ENCODE results near the gene OVOL1.

Gene OVOL1

DNA sequence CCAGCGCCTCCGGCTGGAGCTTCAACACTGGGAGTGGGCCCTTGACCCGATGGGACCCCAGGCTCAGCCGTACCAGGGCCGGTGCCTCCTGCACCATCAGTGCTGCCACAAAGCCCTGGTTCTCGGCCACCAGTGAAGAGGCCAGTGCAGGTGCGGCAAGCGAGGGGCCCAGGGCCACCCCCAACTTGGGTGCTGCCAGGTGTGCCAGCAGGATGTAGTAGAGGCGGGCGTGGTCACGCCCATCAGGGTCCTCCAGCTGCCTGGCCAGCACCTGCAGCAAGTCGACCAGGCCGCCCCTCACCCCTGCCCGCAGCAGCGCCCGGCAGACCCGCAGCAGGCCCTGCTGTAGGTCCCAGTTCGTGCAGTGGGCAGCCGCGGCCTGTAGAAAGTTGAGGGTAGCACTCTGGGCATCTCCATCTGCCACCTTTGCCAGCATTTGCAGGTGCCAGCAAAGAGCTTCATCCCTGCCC, 8.4 kb upstream of the OVOL1 start:
- no peak for DNase-seq

DNA sequence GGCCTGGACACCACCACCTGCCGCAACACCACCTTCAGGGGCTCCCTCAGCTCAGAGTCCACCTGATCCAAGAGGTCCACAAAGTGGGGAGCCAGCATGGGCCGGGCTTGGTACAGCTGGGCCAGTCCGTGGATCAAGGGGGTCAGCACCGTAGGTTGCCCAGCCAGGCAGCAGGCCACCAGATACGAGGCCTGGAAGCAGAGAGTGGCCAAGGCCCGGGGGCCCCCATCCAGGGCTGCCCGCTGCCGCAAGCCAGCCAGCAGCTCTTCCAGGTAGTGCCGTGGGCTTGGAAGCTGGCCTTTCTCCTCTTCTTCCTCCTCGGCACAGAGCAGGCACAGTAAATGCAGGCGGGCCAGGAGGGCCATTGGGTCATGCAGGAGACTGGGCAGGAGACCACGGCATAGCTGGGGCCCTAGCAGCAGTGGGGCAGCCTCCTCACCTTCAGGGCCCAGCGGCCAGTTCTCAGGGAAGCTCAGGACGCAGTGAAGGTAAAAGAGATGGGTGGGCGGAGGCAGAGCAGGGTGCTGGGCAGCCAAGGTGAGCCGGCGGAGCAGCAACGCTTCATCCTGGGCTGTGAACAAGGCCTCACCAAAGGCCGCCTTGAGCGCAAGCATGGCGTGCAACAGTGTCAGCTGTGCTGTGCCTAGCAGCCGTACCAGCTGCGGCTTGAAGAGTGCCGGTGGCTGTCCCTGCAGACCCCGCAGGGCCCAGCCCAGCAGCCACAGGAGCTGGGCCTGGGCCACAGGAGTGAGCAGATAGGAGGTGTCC, 7.8 kb upstream of the OVOL1 start:
- no peak for DNase-seq

DNA sequence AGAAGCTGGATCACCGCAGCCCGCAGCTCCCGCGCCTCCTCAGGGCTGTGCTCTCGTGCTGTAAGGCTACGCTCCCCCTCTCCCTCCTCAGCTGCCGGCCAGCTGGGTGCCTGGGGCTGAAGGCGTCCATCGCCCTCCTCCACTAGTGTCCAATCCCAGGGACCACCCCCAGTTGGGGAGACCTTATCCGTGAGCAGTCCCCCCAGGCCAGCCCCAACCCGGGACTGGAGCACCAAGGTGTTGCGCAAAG, 7.3 kb upstream of the OVOL1 start:
- no peak for DNase-seq

DNA sequence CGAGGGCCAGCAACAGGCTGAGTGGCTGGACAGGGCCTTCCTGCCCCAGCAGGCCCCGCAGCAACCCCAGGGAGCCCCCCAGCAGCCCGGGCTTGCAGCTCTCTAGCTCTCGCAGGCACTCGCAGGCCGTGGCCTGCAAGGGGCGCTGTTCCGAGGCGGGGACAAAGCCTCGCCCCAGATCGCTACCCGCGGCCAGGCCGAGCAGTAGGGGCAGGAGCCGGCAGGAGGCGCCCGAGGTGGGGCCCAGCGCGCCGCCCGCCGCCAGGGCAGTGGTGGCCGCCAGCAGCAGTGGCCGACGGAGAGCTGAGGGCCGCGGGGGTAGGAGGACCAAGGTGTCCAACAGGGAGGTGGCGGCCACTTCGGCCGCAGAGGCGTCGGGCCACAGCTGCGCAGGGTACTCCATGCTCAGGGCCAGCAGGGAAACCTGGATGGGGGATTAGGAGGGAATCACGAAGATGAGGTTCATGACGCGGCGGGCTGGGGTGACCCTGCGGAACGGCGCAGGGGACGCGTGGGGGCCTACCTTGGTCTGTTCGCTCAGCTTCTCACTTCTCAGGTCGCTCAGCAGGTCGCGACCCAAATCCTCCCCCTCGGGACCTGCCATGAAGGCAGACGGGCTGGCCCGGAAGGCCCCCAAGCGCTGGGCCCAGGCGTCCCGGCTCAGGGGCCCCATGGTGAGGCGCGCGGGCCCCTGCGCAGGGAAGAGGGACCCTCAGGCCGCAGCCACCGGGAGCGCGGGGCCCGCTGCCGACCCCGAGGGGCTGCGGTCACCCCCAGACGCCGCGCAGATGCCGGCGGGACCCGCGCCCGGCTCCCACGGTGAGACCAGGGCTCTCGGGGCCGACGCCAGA, 6.7 kb upstream of the OVOL1 start:
- no peak for DNase-seq

DNA sequence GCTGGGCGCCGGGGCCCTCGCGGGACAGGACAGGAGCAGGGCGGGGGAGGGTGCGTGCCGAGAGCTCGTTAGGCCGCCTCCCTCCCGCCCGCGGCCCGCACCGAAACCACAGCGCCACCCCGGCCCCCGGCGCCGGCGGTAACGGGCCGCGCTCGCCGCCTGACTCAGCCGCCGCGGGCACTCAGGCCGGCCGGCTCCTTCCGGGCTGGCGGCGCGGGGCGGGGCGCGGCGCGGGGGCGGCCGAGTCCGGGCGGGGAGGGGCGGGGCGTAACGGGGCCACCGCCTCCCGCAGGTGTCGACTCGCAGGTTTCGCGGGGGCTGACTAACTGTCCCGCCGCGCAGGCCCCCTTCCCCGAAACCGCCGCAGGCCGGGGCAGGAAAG, 6.1 kb upstream of the OVOL1 start, which contains the start of gene AP5B1:
Gene AP5B1, minus strand, starts transcription at position 207 of the 382 bp plus-strand sequence. CDS start 385 bp downstream, outside the sequence.
- no peak for DNase-seq

DNA sequence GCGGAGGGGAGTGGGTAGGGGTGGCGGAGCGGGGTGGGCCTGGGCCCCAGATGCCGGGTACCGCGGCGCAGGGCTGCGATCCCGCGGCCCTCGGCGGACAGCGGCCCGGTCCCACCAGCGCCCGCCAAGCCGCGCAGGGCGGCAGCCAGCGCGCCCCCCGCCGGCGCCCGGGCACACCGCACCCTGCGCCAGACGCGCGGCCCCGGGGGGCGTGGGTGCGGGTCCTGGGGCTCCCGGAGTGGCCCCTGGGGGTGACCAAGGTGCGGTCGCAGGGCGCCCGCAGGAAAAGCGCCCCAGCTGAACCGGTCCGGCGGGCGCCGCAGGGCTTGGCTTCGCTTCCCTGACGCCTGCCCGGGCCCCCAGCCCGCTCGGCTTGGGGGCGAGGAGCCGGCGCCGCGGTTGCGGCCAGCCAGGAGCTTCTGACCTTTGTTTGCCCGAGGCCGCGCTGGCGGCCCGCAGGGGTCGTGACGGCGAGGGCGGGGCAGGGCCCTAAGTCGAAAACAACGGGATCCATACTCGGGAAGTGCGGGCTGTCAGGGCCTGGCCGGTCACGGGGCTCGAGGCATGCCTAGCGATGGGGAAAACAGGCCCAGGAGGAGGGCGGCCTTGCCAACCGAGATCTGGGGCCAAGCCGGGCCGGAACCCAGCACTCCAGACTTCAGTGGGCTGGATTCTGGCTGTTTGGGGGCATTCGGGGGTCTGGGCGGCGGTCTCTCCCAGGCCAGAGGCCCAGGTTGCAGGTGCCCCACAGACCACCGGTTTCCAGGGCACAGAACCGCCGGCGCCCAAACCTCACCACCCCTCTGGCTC, 5.5 kb upstream of the OVOL1 start:
- DNase-seq = no peak

DNA sequence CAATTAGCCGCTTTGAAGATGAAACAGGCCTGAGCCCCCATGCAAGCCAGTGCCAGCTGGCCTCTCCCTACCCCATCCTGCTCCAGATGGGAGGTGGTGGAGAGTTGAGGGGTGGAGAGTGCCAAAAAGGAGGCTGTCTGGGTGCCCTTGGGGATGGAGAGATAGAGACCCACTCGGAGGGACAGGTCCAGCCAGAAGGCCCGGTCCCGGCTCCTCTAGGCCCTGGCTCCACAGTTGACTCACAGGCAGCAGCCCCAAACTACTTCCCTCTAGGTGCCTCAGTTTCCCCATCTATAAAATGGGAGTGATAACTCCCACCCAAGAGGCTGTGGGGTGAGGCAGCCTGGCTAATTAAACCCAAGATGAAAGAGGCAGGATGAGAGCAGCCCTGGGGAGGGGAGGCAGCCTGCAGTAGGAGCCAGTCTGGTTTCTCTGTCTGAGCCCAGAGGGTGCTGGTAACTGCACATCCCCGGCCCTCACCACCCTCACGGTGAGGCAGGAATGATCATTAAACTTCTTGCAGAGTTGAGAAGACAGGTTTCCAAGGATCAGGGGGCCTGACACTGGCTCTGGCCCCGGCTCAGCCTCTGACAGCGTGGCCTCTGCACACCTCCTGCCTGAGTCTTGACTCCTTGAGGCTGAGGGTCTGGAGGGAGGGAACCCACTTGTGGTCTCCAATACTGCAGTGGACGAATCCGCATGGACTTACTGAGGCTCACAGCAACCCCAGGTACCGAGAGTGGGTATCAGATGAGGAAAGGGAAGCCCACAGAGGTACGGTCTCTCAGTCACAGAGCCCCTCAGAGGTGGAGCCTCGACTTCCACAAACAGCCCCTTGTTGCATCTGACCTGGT, 4.7 kb upstream of the OVOL1 start:
- no peak for DNase-seq

DNA sequence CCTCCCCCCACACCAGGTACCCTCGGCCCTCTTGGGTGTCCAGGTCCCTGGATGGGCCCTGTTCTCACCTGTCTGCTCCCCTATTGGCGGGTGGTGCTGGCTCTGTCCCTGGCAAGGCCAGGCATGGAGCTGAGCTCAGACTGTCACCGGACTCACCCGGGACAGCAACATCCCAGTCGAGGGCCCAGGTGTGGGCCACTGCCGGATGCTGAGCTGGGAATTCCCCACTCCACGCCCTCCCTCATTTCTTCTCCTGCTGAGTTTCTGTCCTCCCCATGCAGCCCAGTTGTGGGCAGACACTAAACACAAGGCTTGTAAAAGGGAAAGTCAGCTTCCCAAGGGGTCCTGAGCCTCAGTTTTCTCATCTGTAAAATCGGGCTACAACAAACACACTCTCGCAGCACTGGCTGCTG, 4.0 kb upstream of the OVOL1 start:
- DNase-seq = no peak

DNA sequence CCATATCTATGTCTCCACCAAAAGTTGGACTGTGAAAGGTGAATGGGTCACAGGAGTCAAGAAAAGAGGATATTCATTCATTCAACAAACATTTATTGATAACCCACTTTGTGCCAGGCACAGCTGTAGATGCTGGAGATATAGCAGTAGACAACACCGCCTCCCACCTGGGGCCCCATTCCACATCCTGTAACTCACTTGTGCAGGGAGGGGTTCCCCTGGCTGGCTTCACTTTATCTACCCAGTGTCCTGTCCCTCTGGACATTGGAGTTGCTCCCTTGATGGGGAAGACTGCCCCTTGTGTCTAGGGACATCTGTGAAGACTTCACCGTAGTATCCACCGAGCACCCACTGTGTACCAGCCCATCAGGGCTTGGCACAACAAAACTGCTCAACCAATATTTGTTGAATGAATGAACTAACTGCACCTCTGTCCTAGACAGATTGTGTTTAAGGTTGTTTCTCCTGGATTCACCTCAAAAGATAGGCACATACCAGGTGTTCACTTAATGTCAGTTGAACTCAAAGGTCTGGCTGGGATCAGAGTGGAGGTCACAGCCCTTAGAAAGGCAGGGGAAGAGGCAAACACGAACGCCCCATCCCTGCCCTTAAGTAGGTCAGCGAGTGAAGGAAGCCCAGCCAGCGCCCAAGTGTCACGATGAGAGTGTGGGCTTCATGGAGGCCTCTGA, 1.4 kb upstream of the OVOL1 start:
- DNase-seq = no peak

DNA sequence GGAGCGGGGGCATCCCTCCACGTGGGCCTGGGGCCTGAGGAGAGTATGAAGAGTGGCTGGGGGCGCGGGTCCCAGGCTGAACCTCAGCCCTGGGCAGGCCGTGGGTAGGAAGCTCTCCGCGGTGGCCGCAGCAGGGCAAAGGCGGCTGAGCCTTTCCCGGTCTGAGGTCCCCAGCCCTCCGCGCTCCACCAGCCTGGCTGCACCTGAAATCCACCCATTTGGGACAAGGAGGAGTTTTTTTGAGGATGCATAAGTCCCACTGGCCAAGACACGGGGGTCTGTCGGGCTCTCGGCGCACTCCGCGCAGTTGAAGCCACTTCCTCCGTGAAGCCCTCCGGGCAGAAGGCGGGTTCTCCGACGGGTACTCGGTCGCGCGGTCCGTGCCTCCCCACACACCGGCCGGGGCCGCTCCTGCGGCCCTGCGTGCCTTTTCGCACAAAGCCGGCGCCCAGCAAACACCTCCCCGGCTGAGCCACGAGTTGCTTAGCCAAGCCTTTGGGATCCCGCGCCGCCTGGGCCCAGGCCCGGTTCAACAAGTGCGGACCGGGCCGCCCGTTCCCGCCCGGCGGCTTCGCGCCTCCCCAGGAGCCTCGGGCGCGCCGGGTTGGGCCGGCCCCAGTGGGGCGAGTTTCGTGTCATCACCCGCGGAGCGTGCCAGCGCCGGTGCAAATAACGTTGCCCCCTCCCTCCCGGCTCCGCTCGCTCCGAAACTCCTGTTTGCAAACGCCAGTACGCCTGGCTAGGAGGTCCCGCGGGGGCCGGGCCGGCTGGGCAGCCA, 666 bp upstream of the OVOL1 start:
- no peak for DNase-seq

DNA sequence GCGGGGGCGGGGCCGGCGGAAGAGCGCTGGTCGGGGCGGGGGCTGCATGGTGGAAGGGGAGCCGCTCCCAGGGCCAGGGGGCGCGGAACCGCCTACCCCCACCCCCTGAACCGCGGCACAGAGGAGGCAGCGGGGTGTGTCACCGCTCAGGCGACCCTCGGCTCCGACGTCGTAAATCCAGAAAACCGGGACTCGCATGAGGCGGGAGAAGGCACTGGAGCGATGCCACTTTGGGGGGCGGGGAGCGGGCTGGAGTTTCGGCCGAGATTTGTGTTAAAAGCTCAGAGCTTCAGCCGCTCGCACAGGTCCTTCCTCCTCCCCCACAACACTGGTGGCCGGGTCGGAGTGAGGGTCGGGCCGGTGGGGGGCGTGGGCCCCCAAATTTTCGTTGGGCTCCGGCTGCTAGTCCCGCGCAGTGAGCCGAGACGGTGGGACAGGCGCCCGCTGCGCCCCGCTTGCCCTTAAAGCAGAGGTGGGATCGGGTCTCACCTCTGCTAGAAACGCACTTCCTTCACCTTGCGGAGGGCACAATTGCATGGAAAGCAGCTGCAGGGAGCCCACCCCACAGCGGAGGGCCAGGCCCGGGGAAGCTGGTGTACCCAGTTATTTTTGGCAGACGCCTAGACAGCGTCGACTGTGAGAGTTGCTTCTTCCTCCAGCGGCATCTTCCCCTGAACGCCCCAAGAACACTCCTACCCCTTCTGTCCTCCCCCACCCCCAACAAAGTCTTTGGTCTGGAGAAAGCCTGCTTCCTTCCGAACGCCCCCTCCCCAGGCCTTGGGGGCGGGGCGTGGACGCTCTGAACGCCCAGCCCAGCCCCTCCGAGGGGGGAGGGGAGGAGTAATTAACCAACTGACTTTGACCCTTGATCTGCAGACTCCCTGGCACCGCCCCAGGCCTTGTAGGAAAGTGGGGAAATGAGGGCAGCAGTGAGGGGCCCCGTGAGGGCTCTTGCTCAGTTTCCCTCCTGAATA, 1.1 kb downstream of the OVOL1 start:
- no peak for DNase-seq

DNA sequence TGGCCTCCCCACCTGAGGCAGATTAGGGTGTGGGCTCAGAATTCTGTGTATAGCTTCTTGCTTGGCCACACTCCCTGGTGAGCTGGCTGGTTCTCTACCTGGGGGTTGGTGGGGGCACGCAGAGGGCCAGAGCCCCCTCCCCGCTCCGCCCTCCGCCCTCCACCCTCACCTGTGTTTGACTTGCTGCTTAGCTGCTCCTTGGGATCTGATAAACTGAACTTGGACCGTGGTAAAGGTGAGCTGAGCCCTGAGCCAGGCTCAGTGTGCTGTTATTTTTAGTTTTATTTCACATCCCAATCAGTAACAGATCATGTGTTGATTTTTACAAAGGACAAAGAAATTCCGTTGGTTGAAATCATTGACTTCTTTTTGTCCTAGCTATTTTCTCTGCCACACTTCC, 2.0 kb downstream of the OVOL1 start:
- DNase-seq = no peak

DNA sequence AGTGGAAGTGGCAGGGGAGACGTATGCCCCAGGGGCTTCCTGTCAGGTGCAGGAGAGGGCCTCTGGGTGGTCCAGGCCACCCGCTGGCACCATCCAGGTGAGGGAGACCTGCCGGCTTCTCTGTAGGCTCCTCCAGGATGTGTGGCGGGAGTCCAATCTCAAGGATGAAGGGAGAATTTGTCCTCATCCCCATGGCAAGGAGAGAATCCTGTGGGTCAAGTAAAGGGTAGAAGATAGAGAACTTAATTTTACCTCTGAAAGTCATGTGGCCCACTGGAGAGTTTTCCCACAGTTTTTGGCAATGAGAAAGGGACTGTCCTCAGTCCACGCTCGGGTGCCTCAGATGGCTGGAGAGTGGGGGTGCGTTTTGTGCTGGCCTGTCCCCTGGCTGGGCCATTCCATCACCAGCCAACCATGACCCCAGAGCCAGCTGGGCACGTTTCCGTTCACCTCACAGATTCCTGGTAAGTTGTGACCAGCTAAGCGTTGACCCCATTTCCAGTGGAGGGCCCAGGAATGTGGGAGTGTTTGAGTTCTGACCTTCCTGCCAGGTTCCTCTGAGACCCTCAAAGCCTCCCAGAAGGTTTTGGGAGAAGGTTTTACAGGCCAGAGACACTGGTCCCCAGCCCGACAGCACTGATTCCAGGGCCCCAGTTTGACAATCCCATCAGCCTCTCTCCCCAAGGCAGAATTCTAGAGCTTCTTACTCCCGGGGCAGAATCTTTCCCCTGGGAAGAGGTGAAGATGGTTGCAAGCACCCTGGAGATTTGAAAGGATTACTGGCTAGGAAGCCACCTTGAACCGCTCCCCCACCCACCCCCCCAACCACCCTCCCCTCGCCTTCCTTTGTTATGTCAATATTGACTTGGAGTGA, 2.6 kb downstream of the OVOL1 start:
- DNase-seq = no peak

DNA sequence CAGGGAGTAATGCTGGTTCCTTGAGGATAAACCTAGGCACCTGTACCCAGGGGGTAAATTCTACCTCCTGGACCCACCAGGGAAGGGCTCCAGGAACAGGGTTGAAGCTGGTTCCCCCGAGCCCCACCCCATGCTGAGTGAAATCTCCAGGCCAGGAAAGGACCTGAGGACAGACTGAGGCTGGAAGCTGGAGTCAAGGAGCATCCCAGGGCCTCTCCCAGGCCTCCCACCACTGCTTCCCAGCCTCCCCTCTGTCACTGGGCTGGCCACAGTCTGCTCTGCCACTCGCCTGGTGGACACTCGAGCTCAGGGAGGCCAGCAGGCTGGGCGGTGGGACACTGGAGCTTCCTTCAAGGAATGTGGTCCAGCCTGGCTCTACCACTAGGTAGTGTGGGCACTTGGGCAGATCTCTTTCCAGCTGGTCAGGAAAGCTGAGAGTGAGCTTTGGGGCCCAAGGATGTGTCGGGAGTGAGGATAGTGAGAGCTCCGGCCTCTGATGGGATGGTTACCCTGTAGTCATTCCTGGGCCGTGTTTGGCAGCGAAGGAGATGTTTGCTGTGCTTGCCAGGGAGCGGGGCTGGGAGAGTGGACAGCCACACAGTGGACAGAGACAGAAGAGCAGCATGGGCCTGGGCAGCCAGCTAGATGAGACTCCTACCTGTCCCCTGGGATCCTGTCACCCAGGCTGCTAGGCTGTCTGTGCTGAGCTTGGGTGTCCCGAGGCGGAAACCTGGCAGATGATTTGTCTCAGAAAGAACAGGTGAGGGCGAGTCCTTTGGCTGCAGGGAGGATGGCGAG, 3.4 kb downstream of the OVOL1 start:
- DNase-seq = no peak

DNA sequence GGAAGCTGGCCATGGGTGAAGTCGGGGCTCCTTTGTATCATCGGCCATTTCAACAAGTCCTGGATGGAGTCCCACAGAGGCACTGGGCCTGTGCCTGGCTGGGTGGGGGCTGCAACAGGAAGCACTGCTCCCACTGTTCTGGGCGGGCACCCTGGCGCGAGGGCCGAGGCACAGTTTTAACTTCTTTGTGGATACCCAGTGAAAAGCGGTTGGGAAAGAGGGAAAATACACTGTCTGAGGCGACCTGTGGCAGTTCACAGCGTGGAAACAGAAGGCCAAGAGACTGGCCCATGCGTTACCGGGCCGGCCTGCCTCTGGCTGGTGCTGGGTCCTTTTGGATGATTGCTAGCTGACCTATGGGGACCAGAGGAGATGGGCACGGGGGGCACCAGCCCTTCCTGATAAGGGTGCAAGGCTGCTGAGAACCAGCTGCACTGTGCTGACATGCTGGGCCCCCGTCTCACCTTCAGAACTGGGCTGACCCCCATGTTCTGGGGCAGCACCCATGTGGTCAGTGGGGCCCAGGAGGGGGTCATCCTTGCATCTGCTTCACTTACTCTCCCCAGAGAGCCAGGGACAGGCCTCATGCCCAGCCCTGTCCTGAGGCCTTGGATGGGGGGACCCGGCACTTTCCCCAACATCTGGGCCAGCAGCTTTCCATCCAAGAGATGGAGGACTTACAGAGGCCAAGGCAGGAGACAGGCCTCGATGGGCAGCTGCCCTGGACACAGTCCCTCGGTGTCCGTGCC, 4.2 kb downstream of the OVOL1 start:
- DNase-seq = no peak

DNA sequence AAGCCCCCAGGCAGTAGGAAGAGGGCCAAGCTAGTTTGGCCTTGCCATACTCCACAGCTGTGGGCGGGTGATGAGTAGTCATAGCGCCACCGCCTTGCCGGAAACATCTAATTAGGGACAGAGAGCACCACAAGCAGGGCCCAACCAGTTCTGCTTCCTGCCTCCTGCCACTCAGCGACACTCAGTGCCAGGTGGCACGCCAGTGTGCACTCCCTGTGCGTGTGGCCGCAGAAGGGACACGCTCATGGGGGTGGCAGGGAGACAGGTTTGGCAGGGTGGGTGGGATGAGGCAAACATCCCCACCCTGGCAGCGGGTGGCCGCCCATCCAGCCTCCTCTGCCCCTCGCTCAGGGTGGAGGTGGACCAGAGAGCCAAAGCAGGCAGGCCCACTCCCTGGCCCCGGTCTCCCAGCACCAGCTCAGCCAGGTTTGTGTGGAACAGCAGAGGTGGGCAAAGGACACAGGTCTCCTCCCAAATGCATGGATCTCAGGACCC, 4.9 kb downstream of the OVOL1 start:
- DNase-seq = no peak

DNA sequence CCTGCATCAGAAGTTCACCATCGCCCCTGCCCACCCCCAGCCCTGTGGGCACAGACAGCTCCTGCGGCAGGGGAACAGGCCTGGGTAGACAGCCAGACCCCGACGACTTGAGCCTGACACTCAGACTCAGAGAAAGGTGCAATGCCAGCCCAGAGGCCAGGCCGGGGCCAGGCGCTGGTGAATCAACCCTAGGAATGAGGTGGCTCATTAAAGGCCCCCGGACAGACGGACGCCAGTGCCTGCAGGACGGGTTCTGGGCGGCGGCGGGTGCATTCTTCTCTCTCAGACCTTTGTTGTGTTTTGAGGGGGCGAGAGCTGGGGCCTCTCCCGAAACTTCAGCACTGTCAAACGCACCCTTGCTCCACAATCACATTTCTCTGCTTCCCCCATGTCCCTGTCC, 5.6 kb downstream of the OVOL1 start:
- no peak for DNase-seq
